Stimulated activated naive CD8-positive, alpha-beta T cell treated with anti-CD3 and anti-CD28 coated beads, Interleukin-15, amount 100 ng/mL, for 72 hours (primary cell): ENCODE data around the gene SLC16A14.
"Not testable (repeated sequence)": the region's sequence is repeated elsewhere in the genome, so short reads cannot be mapped to it uniquely, and the experiment has no call there.

Source experiments
- ATAC-seq: fragments of 150-1000 bp; cut with Tn5 transposase; 2 replicates; pipeline ENCODE4 v1.10.0; 2021; ENCODE audit warnings: mild to moderate bottlenecking, moderate library complexity
- DNase-seq, 2 donors: peaks; one replicate each; pipeline ENCODE4 v3.0.0; 2021 to 2022
- H3K27ac Mint-ChIP-seq, 2 donors: one replicate each; pipeline ENCODE4 v1.8.0; 2022; ENCODE audit warnings: mild to moderate bottlenecking in 2 of 2, mixed read lengths in 2 of 2, moderate library complexity in 2 of 2
- H3K27me3 Mint-ChIP-seq: one replicate; pipeline ENCODE4 v1.8.0; 2022; ENCODE audit warnings: mixed read lengths
- H3K4me1 Mint-ChIP-seq: one replicate; pipeline ENCODE4 v1.8.0; 2022; ENCODE audit warnings: mild to moderate bottlenecking, mixed read lengths
- H3K4me3 Mint-ChIP-seq, 2 donors: one replicate each; pipeline ENCODE4 v1.8.0; 2022; ENCODE audit warnings: mild to moderate bottlenecking in 2 of 2, mixed read lengths in 2 of 2, moderate library complexity in 1 of 2
- H3K9me3 Mint-ChIP-seq, 2 donors: one replicate each; pipeline ENCODE4 v1.8.0; 2022; ENCODE audit warnings: mixed read lengths in 2 of 2

The SLC16A14 gene

GRCh38 chr2:230068651-230069055 is at the start of gene SLC16A14:
SLC16A14 (minus strand) TSS chr2:230068924; CDS start chr2:230059352, 9,572 bp downstream.
- ATAC-seq (peak; percentile 47), DNase-seq (no peak)
- Mint-ChIP-seq H3K4me3 (peak within 1 kb of the TSS; percentile 69 to 87), H3K4me1 (peaks cover 35% of the 10 kb centered on the region), H3K9me3 (no peaks in the 10 kb centered on the region), H3K27me3 (peaks cover 19% of the 10 kb centered on the region), H3K27ac (peak within 1 kb of the TSS in 1 of 2 donors; percentile 52)

GRCh38 chr2:230106771-230107170 is 38.0 kb upstream of the SLC16A14 start:
- DNase-seq = no peak
- Mint-ChIP-seq H3K27ac (no peak overlapping the region), H3K9me3 (peaks cover 25 to 49% of the 10 kb centered on the region in 2 donors), H3K27me3 (peaks cover 24% of the 10 kb centered on the region), H3K4me3 (no peak overlapping the region), H3K4me1 (no peaks in the 10 kb centered on the region)
- ATAC-seq = no peak

GRCh38 chr2:230101967-230102366 is 33.2 kb upstream of the SLC16A14 start:
- not testable (repeated sequence) for ATAC-seq, H3K4me1 Mint-ChIP-seq, DNase-seq, H3K27ac Mint-ChIP-seq, H3K4me3 Mint-ChIP-seq
- H3K27me3 Mint-ChIP-seq = peaks cover 22% of the 10 kb centered on the region
- H3K9me3 Mint-ChIP-seq = peaks cover 30 to 49% of the 10 kb centered on the region in 2 donors

- Mint-ChIP-seq H3K4me3 (no peak overlapping the region), H3K9me3 (peaks cover 26 to 35% of the 10 kb centered on the region in 2 donors), H3K27me3 (peaks cover 10% of the 10 kb centered on the region), H3K4me1 (no peaks in the 10 kb centered on the region), H3K27ac (no peak overlapping the region)
- DNase-seq = no peak
- ATAC-seq = no peak
Observed at GRCh38 chr2:230097841-230098240, 29.1 kb upstream of the SLC16A14 start.

- H3K9me3 Mint-ChIP-seq = peaks cover 24 to 30% of the 10 kb centered on the region in 2 donors
- ATAC-seq (no peak), DNase-seq (no peak)
- no peaks in the 10 kb centered on the region for H3K4me1 Mint-ChIP-seq
- H3K4me3 Mint-ChIP-seq = no peak overlapping the region
- peaks cover 7% of the 10 kb centered on the region for H3K27me3 Mint-ChIP-seq
- no peak overlapping the region for H3K27ac Mint-ChIP-seq
Observed at GRCh38 chr2:230097424-230097823, 28.7 kb upstream of the SLC16A14 start.

- Mint-ChIP-seq H3K27me3 (peaks cover 27% of the 10 kb centered on the region), H3K9me3 (peaks cover 12 to 14% of the 10 kb centered on the region in 2 donors)
- no peak for ATAC-seq
Observed at GRCh38 chr2:230090967-230091366, 22.2 kb upstream of the SLC16A14 start.

GRCh38 chr2:230085201-230085600 is 16.5 kb upstream of the SLC16A14 start:
- peaks cover 9% of the 10 kb centered on the region for H3K27me3 Mint-ChIP-seq
- DNase-seq (no peak), ATAC-seq (no peak)
- no peak overlapping the region for H3K27ac Mint-ChIP-seq
- H3K9me3 Mint-ChIP-seq = no peaks in the 10 kb centered on the region
- H3K4me1 Mint-ChIP-seq = no peaks in the 10 kb centered on the region
- no peak overlapping the region for H3K4me3 Mint-ChIP-seq

More at GRCh38 chr2:230090967-230091366, 22.2 kb upstream of the SLC16A14 start:
- H3K4me3 Mint-ChIP-seq = no peak overlapping the region
- no peak overlapping the region for H3K27ac Mint-ChIP-seq
- DNase-seq = no peak
- H3K4me1 Mint-ChIP-seq = no peaks in the 10 kb centered on the region

GRCh38 chr2:230077851-230078547 is 9.3 kb upstream of the SLC16A14 start:
- DNase-seq (no peak), ATAC-seq (no peak)
- Mint-ChIP-seq H3K4me3 (no peak overlapping the region), H3K9me3 (no peaks in the 10 kb centered on the region), H3K27me3 (no peaks in the 10 kb centered on the region), H3K27ac (no peak overlapping the region), H3K4me1 (no peaks in the 10 kb centered on the region)

- H3K4me1 Mint-ChIP-seq = no peaks in the 10 kb centered on the region
- no peak overlapping the region for H3K4me3 Mint-ChIP-seq
- H3K27me3 Mint-ChIP-seq = no peaks in the 10 kb centered on the region
- H3K27ac Mint-ChIP-seq = no peak overlapping the region
- no peaks in the 10 kb centered on the region for H3K9me3 Mint-ChIP-seq
- DNase-seq = no peak
- ATAC-seq = no peak
Observed at GRCh38 chr2:230076819-230077218, 8.1 kb upstream of the SLC16A14 start.

- H3K4me3 Mint-ChIP-seq = no peak overlapping the region
- no peaks in the 10 kb centered on the region for H3K27me3 Mint-ChIP-seq
- no peaks in the 10 kb centered on the region for H3K4me1 Mint-ChIP-seq
- no peaks in the 10 kb centered on the region for H3K9me3 Mint-ChIP-seq
- no peak for DNase-seq
- no peak for ATAC-seq
- H3K27ac Mint-ChIP-seq = no peak overlapping the region
Observed at GRCh38 chr2:230075988-230076631, 7.4 kb upstream of the SLC16A14 start.

GRCh38 chr2:230071421-230071820 is 2.7 kb upstream of the SLC16A14 start:
- DNase-seq = no peak
- Mint-ChIP-seq H3K4me1 (peaks cover 33% of the 10 kb centered on the region), H3K9me3 (no peaks in the 10 kb centered on the region), H3K27ac (no peak overlapping the region), H3K4me3 (no peak overlapping the region), H3K27me3 (peaks cover 19% of the 10 kb centered on the region)
- no peak for ATAC-seq

GRCh38 chr2:230069402-230069801 is 678 bp upstream of the SLC16A14 start:
- H3K9me3 Mint-ChIP-seq = no peaks in the 10 kb centered on the region
- ATAC-seq = no peak
- H3K4me3 Mint-ChIP-seq = peak overlapping the region; percentile 53 to 69
- H3K27ac Mint-ChIP-seq = peak overlapping the region in 1 of 2 donors; percentile 43
- H3K27me3 Mint-ChIP-seq = peaks cover 19% of the 10 kb centered on the region
- DNase-seq = no peak
- H3K4me1 Mint-ChIP-seq = peaks cover 35% of the 10 kb centered on the region

- H3K9me3 Mint-ChIP-seq = no peaks in the 10 kb centered on the region
- ATAC-seq (peak; percentile 75), DNase-seq (peak; percentile 69 to 71)
- H3K4me3 Mint-ChIP-seq = peak overlapping the region; percentile 69 to 87
- H3K27ac Mint-ChIP-seq = peak overlapping the region in 1 of 2 donors; percentile 52
- H3K4me1 Mint-ChIP-seq = peaks cover 35% of the 10 kb centered on the region
- peaks cover 25% of the 10 kb centered on the region for H3K27me3 Mint-ChIP-seq
Observed at GRCh38 chr2:230068016-230068650, 591 bp downstream of the SLC16A14 start.

- Mint-ChIP-seq H3K9me3 (peaks cover 4 to 9% of the 10 kb centered on the region in 2 donors), H3K4me3 (peak overlapping the region; percentile 33 to 49), H3K27ac (peak overlapping the region; percentile 3 to 55), H3K4me1 (peaks cover 14% of the 10 kb centered on the region), H3K27me3 (peaks cover 13% of the 10 kb centered on the region)
- DNase-seq (no peak), ATAC-seq (peak; percentile 42)
Observed at GRCh38 chr2:230060672-230061293, 7.9 kb downstream of the SLC16A14 start.

- H3K9me3 Mint-ChIP-seq = no peaks in the 10 kb centered on the region
- H3K4me3 Mint-ChIP-seq = no peak overlapping the region
- H3K27me3 Mint-ChIP-seq = no peaks in the 10 kb centered on the region
- H3K27ac Mint-ChIP-seq = no peak overlapping the region
- DNase-seq (no peak), ATAC-seq (peak; percentile 75)
- H3K4me1 Mint-ChIP-seq = peaks cover 29% of the 10 kb centered on the region
Observed at GRCh38 chr2:230053753-230054478, 14.8 kb downstream of the SLC16A14 start.
